Measurements from ENCODE around the gene BBS1.
"Not testable (repeated sequence)": the region's sequence is repeated elsewhere in the genome, so short reads cannot be mapped to it uniquely, and the experiment has no call there.

The BBS1 gene

GRCh38 chr11:66539170-66539869 lies 28.9 kb downstream of the BBS1 start:
- Histone ChIP-seq H3K4me3 (ENCODE audit: low read depth, low read length) (no peak overlapping the region), H3K9me3 (ENCODE audit: insufficient read depth, low read depth, low read length) (peaks cover 5% of the 10 kb centered on the region), H3K9ac (ENCODE audit: low read length) (no peak overlapping the region), H3K14ac (ENCODE audit: low read length) (no peak overlapping the region), H3K27ac (ENCODE audit: low read depth, low read length) (no peak overlapping the region), H4K12ac (ENCODE audit: low read depth, low read length) (no peak overlapping the region), H2BK12ac (ENCODE audit: low read length) (no peak overlapping the region), H4K91ac (ENCODE audit: low read depth, low read length) (no peak overlapping the region), H3K36me3 (ENCODE audit: control insufficient read depth in 1 of 2, insufficient read depth in 2 of 2, low read length in 2 of 2) (peaks cover 10 to 15% of the 10 kb centered on the region in 2 experiments), H2BK5ac (ENCODE audit: low read depth, low read length, poor library complexity) (no peak overlapping the region), H2BK120ac (ENCODE audit: insufficient read depth, low read length, poor library complexity) (no peak overlapping the region), H2AFZ (ENCODE audit: insufficient read depth, low read length, poor library complexity) (no peak overlapping the region), H3K18ac (ENCODE audit: low read length) (no peak overlapping the region), H3K4ac (ENCODE audit: low read depth, low read length) (no peak overlapping the region), H3K23ac (ENCODE audit: low read length) (no peak overlapping the region), H3K79me2 (ENCODE audit: control insufficient read depth, insufficient read depth, low read length, poor library complexity) (no peaks in the 10 kb centered on the region), H4K8ac (ENCODE audit: low read depth, low read length) (no peak overlapping the region), H3K27me3 (ENCODE audit: insufficient read depth, low read length) (no peaks in the 10 kb centered on the region), H3K4me1 (ENCODE audit: control insufficient read depth in 1 of 2, insufficient read depth in 2 of 2, low read length in 2 of 2) (no peaks in the 10 kb centered on the region), H3K79me1 (ENCODE audit: low read length) (no peaks in the 10 kb centered on the region), H3K4me2 (ENCODE audit: low read length) (no peak overlapping the region), H2AK5ac (ENCODE audit: low read length) (no peak overlapping the region)
- no CpG with 5 or more reads among the region's 16 CpGs for WGBS (ENCODE audit: extremely low coverage, insufficient coverage, insufficient read length)
- DNase-seq, result no peak

GRCh38 chr11:66539870-66540213 lies 29.4 kb downstream of the BBS1 start:
- Histone ChIP-seq H3K4me3 (ENCODE audit: low read depth, low read length) (no peak overlapping the region), H2AFZ (ENCODE audit: insufficient read depth, low read length, poor library complexity) (no peak overlapping the region), H3K4me1 (ENCODE audit: control insufficient read depth in 1 of 2, insufficient read depth in 2 of 2, low read length in 2 of 2) (no peaks in the 10 kb centered on the region), H3K27me3 (ENCODE audit: insufficient read depth, low read length) (no peaks in the 10 kb centered on the region), H4K8ac (ENCODE audit: low read depth, low read length) (no peak overlapping the region), H2BK12ac (ENCODE audit: low read length) (no peak overlapping the region), H4K91ac (ENCODE audit: low read depth, low read length) (no peak overlapping the region), H4K12ac (ENCODE audit: low read depth, low read length) (no peak overlapping the region), H3K4me2 (ENCODE audit: low read length) (no peak overlapping the region), H2BK120ac (ENCODE audit: insufficient read depth, low read length, poor library complexity) (no peak overlapping the region), H3K4ac (ENCODE audit: low read depth, low read length) (no peak overlapping the region), H3K14ac (ENCODE audit: low read length) (no peak overlapping the region), H3K79me2 (ENCODE audit: control insufficient read depth, insufficient read depth, low read length, poor library complexity) (no peaks in the 10 kb centered on the region), H2AK5ac (ENCODE audit: low read length) (no peak overlapping the region), H3K27ac (ENCODE audit: low read depth, low read length) (no peak overlapping the region), H3K9ac (ENCODE audit: low read length) (no peak overlapping the region), H3K36me3 (ENCODE audit: control insufficient read depth in 1 of 2, insufficient read depth in 2 of 2, low read length in 2 of 2) (peaks cover 10 to 15% of the 10 kb centered on the region in 2 experiments), H3K9me3 (ENCODE audit: insufficient read depth, low read depth, low read length) (peaks cover 5% of the 10 kb centered on the region), H3K18ac (ENCODE audit: low read length) (no peak overlapping the region), H3K23ac (ENCODE audit: low read length) (no peak overlapping the region), H3K79me1 (ENCODE audit: low read length) (no peaks in the 10 kb centered on the region), H2BK5ac (ENCODE audit: low read depth, low read length, poor library complexity) (no peak overlapping the region)
- DNase-seq, result no peak
- WGBS (ENCODE audit: extremely low coverage, insufficient coverage, insufficient read length), result no CpG with 5 or more reads among the region's 10 CpGs

- not testable (repeated sequence) for H3K23ac ChIP-seq (ENCODE audit: low read length); H3K4me3 ChIP-seq (ENCODE audit: low read depth, low read length); H2BK5ac ChIP-seq (ENCODE audit: low read depth, low read length, poor library complexity); H3K9ac ChIP-seq (ENCODE audit: low read length); H3K4me1 ChIP-seq (ENCODE audit: control insufficient read depth in 1 of 2, insufficient read depth in 2 of 2, low read length in 2 of 2); H3K79me2 ChIP-seq (ENCODE audit: control insufficient read depth, insufficient read depth, low read length, poor library complexity); DNase-seq; H4K12ac ChIP-seq (ENCODE audit: low read depth, low read length); H3K27ac ChIP-seq (ENCODE audit: low read depth, low read length); H4K91ac ChIP-seq (ENCODE audit: low read depth, low read length); H3K4me2 ChIP-seq (ENCODE audit: low read length); H2AK5ac ChIP-seq (ENCODE audit: low read length); H3K9me3 ChIP-seq (ENCODE audit: insufficient read depth, low read depth, low read length); H2BK120ac ChIP-seq (ENCODE audit: insufficient read depth, low read length, poor library complexity); H3K27me3 ChIP-seq (ENCODE audit: insufficient read depth, low read length); H3K79me1 ChIP-seq (ENCODE audit: low read length); H3K4ac ChIP-seq (ENCODE audit: low read depth, low read length); H3K18ac ChIP-seq (ENCODE audit: low read length); H2AFZ ChIP-seq (ENCODE audit: insufficient read depth, low read length, poor library complexity); H2BK12ac ChIP-seq (ENCODE audit: low read length); H3K14ac ChIP-seq (ENCODE audit: low read length); H4K8ac ChIP-seq (ENCODE audit: low read depth, low read length)
- peaks cover 10 to 15% of the 10 kb centered on the region in 2 experiments for H3K36me3 ChIP-seq (ENCODE audit: control insufficient read depth in 1 of 2, insufficient read depth in 2 of 2, low read length in 2 of 2)
- no CpG with 5 or more reads among the region's 8 CpGs for WGBS (ENCODE audit: extremely low coverage, insufficient coverage, insufficient read length)
These were observed 30.2 kb downstream of the BBS1 start for GRCh38 chr11:66540598-66540997.

- WGBS (ENCODE audit: extremely low coverage, insufficient coverage, insufficient read length), result no CpG with 5 or more reads among the region's 4 CpGs
- Histone ChIP-seq H3K4me3 (ENCODE audit: low read depth, low read length) (no peak overlapping the region), H4K8ac (ENCODE audit: low read depth, low read length) (no peak overlapping the region)
These were observed 31.5 kb downstream of the BBS1 start for GRCh38 chr11:66541892-66542291.

More at GRCh38 chr11:66541892-66542291, 31.5 kb downstream of the BBS1 start:
- no peak overlapping the region for H3K4ac ChIP-seq (ENCODE audit: low read depth, low read length)
- no peak overlapping the region for H4K12ac ChIP-seq (ENCODE audit: low read depth, low read length)
- H3K23ac ChIP-seq (ENCODE audit: low read length), result no peak overlapping the region
- H3K27ac ChIP-seq (ENCODE audit: low read depth, low read length), result no peak overlapping the region
- no peak overlapping the region for H3K14ac ChIP-seq (ENCODE audit: low read length)
- no peak overlapping the region for H2BK5ac ChIP-seq (ENCODE audit: low read depth, low read length, poor library complexity)
- no peak overlapping the region for H2BK120ac ChIP-seq (ENCODE audit: insufficient read depth, low read length, poor library complexity)
- H2AFZ ChIP-seq (ENCODE audit: insufficient read depth, low read length, poor library complexity), result no peak overlapping the region
- no peak overlapping the region for H3K4me2 ChIP-seq (ENCODE audit: low read length)
- H3K4me1 ChIP-seq (ENCODE audit: control insufficient read depth in 1 of 2, insufficient read depth in 2 of 2, low read length in 2 of 2), result peaks cover 3 to 5% of the 10 kb centered on the region in 2 experiments
- H2BK12ac ChIP-seq (ENCODE audit: low read length), result no peak overlapping the region
- no peak overlapping the region for H2AK5ac ChIP-seq (ENCODE audit: low read length)
- H3K9ac ChIP-seq (ENCODE audit: low read length), result no peak overlapping the region
- peaks cover 5% of the 10 kb centered on the region for H3K79me2 ChIP-seq (ENCODE audit: control insufficient read depth, insufficient read depth, low read length, poor library complexity)
- H3K18ac ChIP-seq (ENCODE audit: low read length), result no peak overlapping the region
- peaks cover 5 to 13% of the 10 kb centered on the region in 2 experiments for H3K36me3 ChIP-seq (ENCODE audit: control insufficient read depth in 1 of 2, insufficient read depth in 2 of 2, low read length in 2 of 2)
- DNase-seq, result no peak
- H3K79me1 ChIP-seq (ENCODE audit: low read length), result peaks cover 7% of the 10 kb centered on the region
- H3K9me3 ChIP-seq (ENCODE audit: insufficient read depth, low read depth, low read length), result peaks cover 5% of the 10 kb centered on the region
- no peaks in the 10 kb centered on the region for H3K27me3 ChIP-seq (ENCODE audit: insufficient read depth, low read length)
- no peak overlapping the region for H4K91ac ChIP-seq (ENCODE audit: low read depth, low read length)
